Astrocyte (in vitro differentiated cells and primary cell): ENCODE data around the gene PGAM2. TPM values are rescaled to one million over a fixed set of nuclear protein-coding genes. Genes with fewer than 3 reads are reported as not detected.

Source experiments
- DNase-seq: peaks from one replicate; pipeline ENCODE4 v3.0.0-alpha.2; 2010; ENCODE audit warnings: low read depth
- FAIRE-seq: peaks from 2 replicates; lab custom pipeline; 2011; peaks lifted over from hg19 to GRCh38; lab: Jason Lieb, UNC
- H2AFZ ChIP-seq: 2 replicates; pipeline ENCODE4 v1.6.0; 2012; ENCODE audit warnings: low read depth, low read length, inconsistent platforms
- H3K27ac ChIP-seq: 2 replicates; pipeline ENCODE4 v1.5.1; 2011; ENCODE audit warnings: low read depth, low read length, inconsistent platforms
- H3K27me3 ChIP-seq: 2 replicates; pipeline ENCODE4 v1.6.0; 2011; ENCODE audit warnings: low read length, inconsistent platforms; ENCODE audit not compliant: insufficient read depth
- H3K36me3 ChIP-seq: 2 replicates; pipeline ENCODE4 v1.5.1; 2011; ENCODE audit warnings: low read length, inconsistent platforms; ENCODE audit not compliant: insufficient read depth
- H3K4me1 ChIP-seq: 2 replicates; pipeline ENCODE4 v1.5.1; 2011; ENCODE audit warnings: low read length, inconsistent platforms; ENCODE audit not compliant: insufficient read depth
- H3K4me2 ChIP-seq: 2 replicates; pipeline ENCODE4 v1.6.0; 2012; ENCODE audit warnings: low read length, inconsistent platforms
- H3K4me3 ChIP-seq: 2 replicates; pipeline ENCODE4 v1.5.1; 2011; ENCODE audit warnings: low read depth, mild to moderate bottlenecking, low read length, inconsistent platforms; ENCODE audit not compliant: insufficient read depth
- H3K79me2 ChIP-seq: 2 replicates; pipeline ENCODE4 v1.6.0; 2012; ENCODE audit warnings: mild to moderate bottlenecking, low read length, inconsistent platforms; ENCODE audit not compliant: insufficient read depth
- H3K9ac ChIP-seq: 2 replicates; pipeline ENCODE4 v1.6.0; 2012; ENCODE audit warnings: mild to moderate bottlenecking, low read length, inconsistent platforms
- H3K9me3 ChIP-seq: 2 replicates; pipeline ENCODE4 v1.5.1; 2012; ENCODE audit warnings: low read depth, mild to moderate bottlenecking, low read length, inconsistent platforms; ENCODE audit not compliant: insufficient read depth
- H4K20me1 ChIP-seq: 2 replicates; pipeline ENCODE4 v1.6.0; 2012; ENCODE audit warnings: low read length, inconsistent platforms; ENCODE audit not compliant: insufficient read depth
- H3K27ac Mint-ChIP-seq: one replicate; pipeline ENCODE4 v1.8.0; 2021; ENCODE audit warnings: mild to moderate bottlenecking, mixed read lengths; ENCODE audit not compliant: unreplicated experiment
- H3K27me3 Mint-ChIP-seq: one replicate; pipeline ENCODE4 v1.8.0; 2021; ENCODE audit warnings: low read depth, mixed read lengths; ENCODE audit not compliant: unreplicated experiment
- H3K36me3 Mint-ChIP-seq: one replicate; pipeline ENCODE4 v1.8.0; 2021; ENCODE audit warnings: low read depth, mixed read lengths; ENCODE audit not compliant: unreplicated experiment
- H3K4me1 Mint-ChIP-seq: one replicate; pipeline ENCODE4 v1.8.0; 2021; ENCODE audit warnings: low read depth, mixed read lengths; ENCODE audit not compliant: unreplicated experiment
- H3K4me3 Mint-ChIP-seq: one replicate; pipeline ENCODE4 v1.8.0; 2021; ENCODE audit warnings: mild to moderate bottlenecking, moderate library complexity, mixed read lengths; ENCODE audit not compliant: unreplicated experiment
- H3K9me3 Mint-ChIP-seq: one replicate; pipeline ENCODE4 v1.8.0; 2021; ENCODE audit warnings: mild to moderate bottlenecking, mixed read lengths; ENCODE audit not compliant: unreplicated experiment
- CTCF ChIP-seq: IDR thresholded peaks from 2 replicates; pipeline ENCODE4 v1.5.1; 2011; ENCODE audit warnings: low read depth, mild to moderate bottlenecking, inconsistent platforms, low read length, moderate library complexity; ENCODE audit not compliant: insufficient read depth
- EZH2 ChIP-seq: IDR thresholded peaks from 2 replicates; pipeline ENCODE4 v1.6.1; 2012; ENCODE audit warnings: mild to moderate bottlenecking, low read length, inconsistent platforms; ENCODE audit not compliant: insufficient read depth
- total RNA-seq: library from RNA; stranded (reverse); gene quantifications from 2 replicates; pipeline ENCODE4 v1.2.1, GENCODE V29; 2021

PGAM2 gene
- total RNA-seq, 1 donor from 2014 or later = 0.79 TPM

DNA sequence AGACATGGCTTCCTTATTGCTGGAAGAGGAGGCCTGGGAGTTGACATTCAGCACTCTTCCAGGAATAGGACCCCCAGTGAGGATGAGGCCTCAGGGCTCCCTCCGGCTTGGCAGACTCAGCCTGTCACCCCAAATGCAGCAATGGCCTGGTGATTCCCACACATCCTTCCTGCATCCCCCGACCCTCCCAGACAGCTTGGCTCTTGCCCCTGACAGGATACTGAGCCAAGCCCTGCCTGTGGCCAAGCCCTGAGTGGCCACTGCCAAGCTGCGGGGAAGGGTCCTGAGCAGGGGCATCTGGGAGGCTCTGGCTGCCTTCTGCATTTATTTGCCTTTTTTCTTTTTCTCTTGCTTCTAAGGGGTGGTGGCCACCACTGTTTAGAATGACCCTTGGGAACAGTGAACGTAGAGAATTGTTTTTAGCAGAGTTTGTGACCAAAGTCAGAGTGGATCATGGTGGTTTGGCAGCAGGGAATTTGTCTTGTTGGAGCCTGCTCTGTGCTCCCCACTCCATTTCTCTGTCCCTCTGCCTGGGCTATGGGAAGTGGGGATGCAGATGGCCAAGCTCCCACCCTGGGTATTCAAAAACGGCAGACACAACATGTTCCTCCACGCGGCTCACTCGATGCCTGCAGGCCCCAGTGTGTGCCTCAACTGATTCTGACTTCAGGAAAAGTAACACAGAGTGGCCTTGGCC is 4.3 kb downstream of the PGAM2 start:
- H3K36me3 Mint-ChIP-seq = peaks cover 29% of the 10 kb centered on the region
- Histone ChIP-seq H3K9me3 (no peaks in the 10 kb centered on the region), H3K4me2 (no peak overlapping the region), H4K20me1 (peaks cover 80% of the 10 kb centered on the region), H2AFZ (no peak overlapping the region), H3K4me1 (peaks cover 3% of the 10 kb centered on the region), H3K36me3 (peaks cover 26% of the 10 kb centered on the region), H3K79me2 (peaks cover 7% of the 10 kb centered on the region), H3K9ac (no peak overlapping the region), H3K27me3 (peaks cover 3% of the 10 kb centered on the region), H3K27ac (no peak overlapping the region), H3K4me3 (no peak overlapping the region)
- peaks cover 8% of the 10 kb centered on the region for H3K4me1 Mint-ChIP-seq
- no peak for FAIRE-seq
- no peaks in the 10 kb centered on the region for H3K9me3 Mint-ChIP-seq
- no peak overlapping the region for H3K27ac Mint-ChIP-seq
- no peak for DNase-seq
- H3K4me3 Mint-ChIP-seq = no peak overlapping the region
- H3K27me3 Mint-ChIP-seq = no peaks in the 10 kb centered on the region
- TF ChIP-seq EZH2 = no peak

GRCh38 chr7:44060091-44060947 is 5.0 kb downstream of the PGAM2 start:
- Mint-ChIP-seq H3K9me3 (no peaks in the 10 kb centered on the region), H3K36me3 (peaks cover 31% of the 10 kb centered on the region), H3K27ac (peak overlapping the region; percentile 34)

More at GRCh38 chr7:44060091-44060947, 5.0 kb downstream of the PGAM2 start:
- FAIRE-seq (no peak), DNase-seq (no peak)
- no peaks in the 10 kb centered on the region for H3K27me3 Mint-ChIP-seq
- H3K79me2 ChIP-seq = peaks cover 14% of the 10 kb centered on the region
- H3K27ac ChIP-seq = no peak overlapping the region
- peaks cover 3% of the 10 kb centered on the region for H3K4me1 Mint-ChIP-seq
- no peak overlapping the region for H3K9ac ChIP-seq
- H3K4me3 ChIP-seq = no peak overlapping the region
- TF ChIP-seq EZH2 (no peak), CTCF (no peak)
- peaks cover 3% of the 10 kb centered on the region for H3K27me3 ChIP-seq
- no peak overlapping the region for H3K4me3 Mint-ChIP-seq
- H3K9me3 ChIP-seq = no peaks in the 10 kb centered on the region
- H2AFZ ChIP-seq = no peak overlapping the region
- H3K4me2 ChIP-seq = no peak overlapping the region
- H3K4me1 ChIP-seq = peaks cover 3% of the 10 kb centered on the region
- H4K20me1 ChIP-seq = peaks cover 78% of the 10 kb centered on the region
- peaks cover 28% of the 10 kb centered on the region for H3K36me3 ChIP-seq
